PC-3 (cell line): ENCODE data around the gene IKZF1. TPM values are rescaled to one million over a fixed set of nuclear protein-coding genes. Genes with fewer than 3 reads are reported as not detected.

Experiments used
- ATAC-seq: fragments of 200-7000 bp; cut with Tn5 transposase; 2 replicates; pipeline ENCODE4 v1.9.1; 2020; ENCODE audit warnings: mild to moderate bottlenecking, moderate library complexity
- BruUV-seq: library from RNA; stranded (reverse); fragments of 400-500 nt; replicated peaks from 2 replicates; lab custom pipeline; 2021; lab: Mats Ljungman, UMichigan
- CTCF ChIA-PET: fragments of 300-600 bp; sonication (Branson Sonifier 250); formaldehyde crosslinking; loops from one replicate; lab custom pipeline; 2022; ENCODE audit warnings: antibody characterized with exemption; lab: Charles Lee
- POLR2A ChIA-PET: fragments of 300-600 bp; sonication (Branson Sonifier 250); formaldehyde crosslinking; loops from one replicate; lab custom pipeline; 2022; ENCODE audit warnings: antibody characterized with exemption; ENCODE audit not compliant: unreplicated experiment; lab: Charles Lee
- DNase-seq: peaks from one replicate; pipeline ENCODE4 v3.0.0-alpha.2; 2015
- H2AFZ ChIP-seq: fragments of 300-600 bp; sonication (generic); 2 replicates; pipeline ENCODE4 v1.6.0; 2016; ENCODE audit warnings: antibody characterized with exemption, low read length
- H3F3A ChIP-seq: fragments of 300-600 bp; sonication (generic); one replicate; pipeline ENCODE4 v1.6.0; 2017; ENCODE audit warnings: antibody characterized with exemption, low read length, control low read depth, mild to moderate bottlenecking; ENCODE audit not compliant: unreplicated experiment
- H3K27ac ChIP-seq: fragments of 300-600 bp; sonication (generic); 2 replicates; pipeline ENCODE4 v1.5.1; 2016; ENCODE audit warnings: mild to moderate bottlenecking, low read length
- H3K27me3 ChIP-seq: fragments of 300-600 bp; sonication (generic); 2 replicates; pipeline ENCODE4 v1.6.1; 2016; ENCODE audit warnings: low read length, mixed read lengths
- H3K36me3 ChIP-seq: fragments of 300-600 bp; sonication (generic); 2 replicates; pipeline ENCODE4 v1.6.1; 2016; ENCODE audit warnings: low read depth, mixed run types, low read length, mixed read lengths
- H3K4me1 ChIP-seq: fragments of 300-600 bp; sonication (generic); 2 replicates; pipeline ENCODE4 v1.5.1; 2016; ENCODE audit warnings: low read length; ENCODE audit not compliant: insufficient read depth
- H3K4me2 ChIP-seq: fragments of 300-600 bp; sonication (generic); 2 replicates; pipeline ENCODE4 v1.6.0; 2016; ENCODE audit warnings: low read length
- H3K4me3 ChIP-seq: fragments of 300-600 bp; sonication (generic); 2 replicates; pipeline ENCODE4 v1.5.1; 2016; ENCODE audit warnings: mild to moderate bottlenecking, low read length, mixed read lengths
- H3K79me2 ChIP-seq: fragments of 300-600 bp; sonication (generic); 2 replicates; pipeline ENCODE4 v1.6.1; 2017; ENCODE audit warnings: low read length, mixed read lengths
- H3K9ac ChIP-seq: fragments of 300-600 bp; sonication (generic); 2 replicates; pipeline ENCODE4 v1.6.0; 2016; ENCODE audit warnings: mild to moderate bottlenecking, low read length
- H3K9me2 ChIP-seq: fragments of 300-600 bp; sonication (generic); replicated peaks from 2 replicates; pipeline ENCODE4 v1.6.1; 2016; ENCODE audit warnings: mixed run types, low read length, mixed read lengths
- H3K9me3 ChIP-seq: fragments of 300-600 bp; sonication (generic); 2 replicates; pipeline ENCODE4 v1.6.1; 2016; ENCODE audit warnings: low read length, mixed read lengths
- H4K20me1 ChIP-seq: fragments of 300-600 bp; sonication (generic); 2 replicates; pipeline ENCODE4 v1.6.1; 2016; ENCODE audit warnings: low read length, mixed read lengths
- EZH2 ChIP-seq: fragments of 300-600 bp; sonication (generic); IDR thresholded peaks from one replicate; pipeline ENCODE4 v1.6.1; 2017; ENCODE audit warnings: antibody characterized with exemption, mild to moderate bottlenecking, low read length; ENCODE audit not compliant: unreplicated experiment
- EZH2phosphoT487 ChIP-seq: fragments of 300-600 bp; sonication (generic); IDR thresholded peaks from 2 replicates; pipeline ENCODE4 v1.6.1; 2018; ENCODE audit warnings: mild to moderate bottlenecking, antibody characterized with exemption, low read length, borderline replicate concordance
- intact Hi-C: fragments of 100-400 bp; cut with micrococcal nuclease; formaldehyde crosslinking; loops from 2 replicates; pipeline ENCODE4 v1.9.0; 2023
- total RNA-seq: library from RNA; depleted of rRNA; stranded (reverse); fragments of >200 nt; gene quantifications from 2 replicates; pipeline ENCODE4 v1.2.3, GENCODE V29; 2014
- TF ChIP-seq, protein P1 (sequence below): fragments of 300-600 bp; sonication (generic); conservative IDR thresholded peaks from 2 replicates; pipeline ENCODE4 v1.5.1; 2017; ENCODE audit warnings: antibody characterized with exemption, low read depth, mild to moderate bottlenecking, low read length

Gene IKZF1
- total RNA-seq, 1 experiment from 2014 or later, result not detected

DNA sequence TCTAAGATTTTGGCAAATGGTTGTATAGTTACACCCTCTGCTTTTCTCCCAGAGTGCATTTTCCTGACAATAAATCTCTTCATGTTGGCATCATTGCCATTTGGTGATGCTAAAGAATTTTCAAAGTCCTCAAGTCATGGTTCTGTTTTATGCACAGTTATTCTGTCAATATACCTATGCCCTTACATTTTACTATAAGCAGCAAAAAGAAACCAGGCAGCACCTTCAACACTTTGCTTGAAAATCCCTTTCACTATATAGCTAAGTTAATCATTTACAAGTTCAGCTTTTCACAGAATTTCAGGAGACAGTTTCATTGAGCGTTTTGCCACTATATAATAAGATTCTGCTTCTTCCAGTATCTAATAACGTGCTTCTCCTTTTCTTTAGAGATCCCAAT lies 123.0 kb downstream of the IKZF1 start:
- H3K4me1 ChIP-seq, result no peaks in the 10 kb centered on the region
- intact Hi-C loops, result no loop called here
- ChIA-PET CTCF (no interaction called here), POLR2A (no interaction called here)
- H3K79me2 ChIP-seq, result no peaks in the 10 kb centered on the region
- no peak overlapping the region for H3K4me2 ChIP-seq
- DNase-seq (no peak), ATAC-seq (no peak)
- no peak overlapping the region for H3K4me3 ChIP-seq
- no peak overlapping the region for H3K9ac ChIP-seq
- TF ChIP-seq EZH2 (no peak), EZH2phosphoT487 (no peak)
- TF ChIP-seq, protein P1, sequence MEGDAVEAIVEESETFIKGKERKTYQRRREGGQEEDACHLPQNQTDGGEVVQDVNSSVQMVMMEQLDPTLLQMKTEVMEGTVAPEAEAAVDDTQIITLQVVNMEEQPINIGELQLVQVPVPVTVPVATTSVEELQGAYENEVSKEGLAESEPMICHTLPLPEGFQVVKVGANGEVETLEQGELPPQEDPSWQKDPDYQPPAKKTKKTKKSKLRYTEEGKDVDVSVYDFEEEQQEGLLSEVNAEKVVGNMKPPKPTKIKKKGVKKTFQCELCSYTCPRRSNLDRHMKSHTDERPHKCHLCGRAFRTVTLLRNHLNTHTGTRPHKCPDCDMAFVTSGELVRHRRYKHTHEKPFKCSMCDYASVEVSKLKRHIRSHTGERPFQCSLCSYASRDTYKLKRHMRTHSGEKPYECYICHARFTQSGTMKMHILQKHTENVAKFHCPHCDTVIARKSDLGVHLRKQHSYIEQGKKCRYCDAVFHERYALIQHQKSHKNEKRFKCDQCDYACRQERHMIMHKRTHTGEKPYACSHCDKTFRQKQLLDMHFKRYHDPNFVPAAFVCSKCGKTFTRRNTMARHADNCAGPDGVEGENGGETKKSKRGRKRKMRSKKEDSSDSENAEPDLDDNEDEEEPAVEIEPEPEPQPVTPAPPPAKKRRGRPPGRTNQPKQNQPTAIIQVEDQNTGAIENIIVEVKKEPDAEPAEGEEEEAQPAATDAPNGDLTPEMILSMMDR, result no peak
- no peak overlapping the region for H2AFZ ChIP-seq
- BruUV-seq, result no TSS peak
- no peak overlapping the region for H3K27ac ChIP-seq
- no peaks in the 10 kb centered on the region for H3K9me2 ChIP-seq
- no peaks in the 10 kb centered on the region for H3K27me3 ChIP-seq
- no peaks in the 10 kb centered on the region for H3F3A ChIP-seq
- no peaks in the 10 kb centered on the region for H3K36me3 ChIP-seq
- no peaks in the 10 kb centered on the region for H4K20me1 ChIP-seq
- H3K9me3 ChIP-seq, result no peaks in the 10 kb centered on the region

DNA sequence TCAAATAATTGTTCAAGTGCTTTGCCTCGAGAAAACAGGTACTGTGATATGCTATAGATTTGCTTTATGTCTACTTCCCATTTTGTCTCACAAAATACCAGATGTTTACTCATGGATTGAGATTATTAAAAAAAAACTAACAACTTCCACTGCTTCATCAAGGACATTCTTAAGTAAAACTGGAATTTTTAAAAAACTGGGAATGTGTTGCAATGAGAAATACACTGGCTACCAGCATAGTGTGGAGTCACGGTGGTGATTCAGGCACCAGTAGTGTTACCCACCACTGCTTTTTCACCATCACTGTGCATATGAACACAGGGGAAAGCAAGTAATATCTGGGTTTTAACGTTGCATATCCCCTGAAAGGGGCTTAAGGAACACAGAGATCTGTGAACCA lies 124.4 kb downstream of the IKZF1 start:
- H2AFZ ChIP-seq, result no peak overlapping the region
- no peak for DNase-seq
- no peak for ATAC-seq
- no peaks in the 10 kb centered on the region for H4K20me1 ChIP-seq
- TF ChIP-seq EZH2phosphoT487, result no peak
- TF ChIP-seq EZH2, result no peak
- TF ChIP-seq, protein P1, result no peak
- POLR2A ChIA-PET, result no interaction called here
- H3K9me3 ChIP-seq, result no peaks in the 10 kb centered on the region
- intact Hi-C loops, result no loop called here
- CTCF ChIA-PET, result no interaction called here
- no peak overlapping the region for H3K27ac ChIP-seq
- no peak overlapping the region for H3K9ac ChIP-seq
- H3K27me3 ChIP-seq, result no peaks in the 10 kb centered on the region
- no peak overlapping the region for H3K4me3 ChIP-seq
- no peaks in the 10 kb centered on the region for H3K4me1 ChIP-seq
- H3K36me3 ChIP-seq, result no peaks in the 10 kb centered on the region
- no peak overlapping the region for H3K4me2 ChIP-seq
- BruUV-seq, result no TSS peak
- H3K9me2 ChIP-seq, result no peaks in the 10 kb centered on the region
- no peaks in the 10 kb centered on the region for H3K79me2 ChIP-seq
- H3F3A ChIP-seq, result no peaks in the 10 kb centered on the region

GRCh38 chr7:50431316-50431715 lies 126.8 kb downstream of the IKZF1 start:
- ChIA-PET CTCF (no interaction called here), POLR2A (no interaction called here)
- no TSS peak for BruUV-seq

More at GRCh38 chr7:50431316-50431715, 126.8 kb downstream of the IKZF1 start:
- Histone ChIP-seq H3F3A (no peaks in the 10 kb centered on the region), H3K4me3 (no peak overlapping the region), H3K4me2 (no peak overlapping the region), H3K79me2 (no peaks in the 10 kb centered on the region), H3K36me3 (no peaks in the 10 kb centered on the region), H3K9ac (no peak overlapping the region), H2AFZ (no peak overlapping the region), H3K27ac (no peak overlapping the region), H3K27me3 (no peaks in the 10 kb centered on the region), H4K20me1 (no peaks in the 10 kb centered on the region), H3K4me1 (peaks cover 6% of the 10 kb centered on the region), H3K9me3 (no peaks in the 10 kb centered on the region), H3K9me2 (no peaks in the 10 kb centered on the region)
- DNase-seq (no peak), ATAC-seq (no peak)
- TF ChIP-seq, protein P1, result no peak
- TF ChIP-seq EZH2phosphoT487 (no peak), EZH2 (no peak)
- intact Hi-C loops, result no loop called here
